GM23338 (cell line): Measurements from ENCODE around the gene SLC39A5. TPM values are rescaled to one million over a fixed set of nuclear protein-coding genes. Genes with fewer than 3 reads are reported as not detected.
A peak's percentile ranks its signal among the peaks of the same experiment; 100 is the strongest.

Experiments
- ATAC-seq: fragments of 200-7000 bp; cut with Tn5 transposase; 3 replicates; pipeline ENCODE4 v1.9.1; 2020
- DNase-seq: peaks from one replicate; pipeline ENCODE4 v3.0.0-alpha.2; 2015; ENCODE audit warnings: low spot score
- H2AFZ ChIP-seq: fragments of 200-600 bp; sonication (generic); 2 replicates; pipeline ENCODE4 v1.8.0; 2016; ENCODE audit warnings: antibody characterized with exemption, mild to moderate bottlenecking, moderate library complexity
- H3F3A ChIP-seq: fragments of 200-600 bp; sonication (generic); replicated peaks from 2 replicates; pipeline ENCODE4 v1.8.0; 2017; ENCODE audit warnings: antibody characterized with exemption, mixed run types, low read depth
- H3K27ac ChIP-seq: fragments of 200-600 bp; sonication (generic); 2 replicates; pipeline ENCODE4 v1.6.1; 2016; ENCODE audit warnings: low read depth
- H3K27me3 ChIP-seq: fragments of 200-600 bp; sonication (generic); 2 replicates; pipeline ENCODE4 v1.8.0; 2016; ENCODE audit warnings: mild to moderate bottlenecking, mixed run types, moderate library complexity; ENCODE audit not compliant: insufficient read depth
- H3K36me3 ChIP-seq: fragments of 200-600 bp; sonication (generic); 2 replicates; pipeline ENCODE4 v1.8.0; 2016; ENCODE audit warnings: mild to moderate bottlenecking; ENCODE audit not compliant: insufficient read depth
- H3K4me1 ChIP-seq: fragments of 200-600 bp; sonication (generic); 2 replicates; pipeline ENCODE4 v1.8.0; 2016; ENCODE audit warnings: mild to moderate bottlenecking, moderate library complexity; ENCODE audit not compliant: insufficient read depth
- H3K4me2 ChIP-seq: fragments of 200-600 bp; sonication (generic); 2 replicates; pipeline ENCODE4 v1.7.1; 2017; ENCODE audit warnings: mixed run types
- H3K4me3 ChIP-seq: fragments of 200-600 bp; sonication (generic); 2 replicates; pipeline ENCODE4 v1.6.1; 2016; ENCODE audit warnings: mixed run types
- H3K79me2 ChIP-seq: fragments of 200-600 bp; sonication (generic); replicated peaks from 2 replicates; pipeline ENCODE4 v1.8.0; 2017; ENCODE audit warnings: mild to moderate bottlenecking; ENCODE audit not compliant: insufficient read depth
- H3K9me2 ChIP-seq: fragments of 200-600 bp; sonication (generic); 2 replicates; pipeline ENCODE4 v1.8.0; 2017; ENCODE audit not compliant: insufficient read depth
- H4K20me1 ChIP-seq: fragments of 200-600 bp; sonication (generic); replicated peaks from 2 replicates; pipeline ENCODE4 v1.8.0; 2017; ENCODE audit warnings: mild to moderate bottlenecking; ENCODE audit not compliant: insufficient read depth
- H3K27ac Mint-ChIP-seq: 2 replicates; pipeline ENCODE4 v1.8.0; 2020; ENCODE audit warnings: inconsistent platforms, mild to moderate bottlenecking, moderate library complexity, mixed read lengths
- H3K27me3 Mint-ChIP-seq: 3 replicates; pipeline ENCODE4 v1.8.0; 2022; ENCODE audit warnings: low read depth, mild to moderate bottlenecking, moderate library complexity, mixed read lengths, inconsistent platforms; ENCODE audit not compliant: insufficient read depth, poor library complexity
- H3K36me3 Mint-ChIP-seq: 3 replicates; pipeline ENCODE4 v1.8.0; 2021; ENCODE audit warnings: low read depth, mild to moderate bottlenecking, inconsistent platforms, moderate library complexity, mixed read lengths
- H3K4me1 Mint-ChIP-seq: 3 replicates; pipeline ENCODE4 v1.8.0; 2020; ENCODE audit warnings: mild to moderate bottlenecking, inconsistent platforms, mixed read lengths
- H3K4me3 Mint-ChIP-seq: 3 replicates; pipeline ENCODE4 v1.8.0; 2021; ENCODE audit warnings: moderate library complexity, mild to moderate bottlenecking, inconsistent platforms, mixed read lengths
- H3K9me3 Mint-ChIP-seq: 3 replicates; pipeline ENCODE4 v1.8.0; 2020; ENCODE audit warnings: moderate library complexity, mild to moderate bottlenecking, inconsistent platforms, mixed read lengths
- CREB1 ChIP-seq: fragments of 250-450 bp; sonication (Bioruptor Pico); IDR thresholded peaks from 2 replicates; pipeline ENCODE4 v1.5.0; 2020; ENCODE audit warnings: low read depth, mild to moderate bottlenecking, moderate library complexity
- ETS1 ChIP-seq: IDR thresholded peaks from 2 replicates; pipeline ENCODE4 v1.6.1; 2016; ENCODE audit warnings: antibody characterized with exemption
- EZH2 ChIP-seq: fragments of 200-600 bp; sonication (generic); IDR thresholded peaks from one replicate; pipeline ENCODE4 v1.8.0; 2017; ENCODE audit warnings: antibody characterized with exemption, mild to moderate bottlenecking, low read depth; ENCODE audit not compliant: unreplicated experiment
- EZH2phosphoT487 ChIP-seq: fragments of 200-600 bp; sonication (generic); IDR thresholded peaks from one replicate; pipeline ENCODE4 v1.8.1; 2018; ENCODE audit warnings: antibody characterized with exemption; ENCODE audit not compliant: unreplicated experiment
- JUNB ChIP-seq: IDR thresholded peaks from one replicate; pipeline ENCODE4 v1.6.1; 2016; ENCODE audit warnings: antibody characterized with exemption; ENCODE audit not compliant: unreplicated experiment
- NANOG ChIP-seq: IDR thresholded peaks from 2 replicates; pipeline ENCODE4 v1.6.1; 2016; ENCODE audit warnings: antibody characterized with exemption, borderline replicate concordance
- POLR2AphosphoS5 ChIP-seq: IDR thresholded peaks from 2 replicates; pipeline ENCODE4 v1.6.1; 2016; ENCODE audit warnings: antibody characterized with exemption, low read depth
- polyA plus RNA-seq: library from polyadenylated mRNA; unstranded; fragments of >200 nt; fragmentation: Nextera tagmentation; extraction: Ambion mirVana; gene quantifications from 2 replicates; pipeline ENCODE4 v1.2.1, GENCODE V29; 2016
- total RNA-seq: library from RNA; depleted of rRNA; stranded (reverse); fragments of >200 nt; shearing (Covaris generic); gene quantifications from 2 replicates; pipeline ENCODE4 v1.2.3, GENCODE V29; 2014

The SLC39A5 gene
- total and polyA plus RNA-seq, 2 experiments from 2014 or later: 0.29 to 0.59 TPM

GRCh38 chr12:56220611-56221231 lies 9.1 kb upstream of the SLC39A5 start:
- Mint-ChIP-seq H3K27me3 (peaks cover 5% of the 10 kb centered on the region), H3K27ac (peak overlapping the region; percentile 99), H3K9me3 (peaks cover 3% of the 10 kb centered on the region; the same call in 1 of the 3 replicates), H3K4me3 (peak overlapping the region; percentile 93), H3K36me3 (peaks cover 29% of the 10 kb centered on the region), H3K4me1 (peaks cover 34% of the 10 kb centered on the region)
- Histone ChIP-seq H3K4me1 (peaks cover 30% of the 10 kb centered on the region), H3K79me2 (peaks cover 48% of the 10 kb centered on the region), H3K4me3 (peak overlapping the region; percentile 74), H2AFZ (no peak overlapping the region), H3K27ac (peak overlapping the region; percentile 98), H3K36me3 (peaks cover 11% of the 10 kb centered on the region), H3K4me2 (peak overlapping the region; percentile 90), H3K9me2 (no peaks in the 10 kb centered on the region), H4K20me1 (peaks cover 8% of the 10 kb centered on the region), H3K27me3 (no peaks in the 10 kb centered on the region), H3F3A (peaks cover 20% of the 10 kb centered on the region; the same call in 1 of the 2 replicates)
- TF ChIP-seq NANOG (no peak), POLR2AphosphoS5 (0 out of 2 replicates have a peak, but pooled peaks have one; percentile 21)
- ATAC-seq: no peak
- DNase-seq: peak; percentile 52

- peak overlapping the region; percentile 90 for H3K4me2 ChIP-seq
These were observed 8.6 kb upstream of the SLC39A5 start for GRCh38 chr12:56221232-56221756.

DNA sequence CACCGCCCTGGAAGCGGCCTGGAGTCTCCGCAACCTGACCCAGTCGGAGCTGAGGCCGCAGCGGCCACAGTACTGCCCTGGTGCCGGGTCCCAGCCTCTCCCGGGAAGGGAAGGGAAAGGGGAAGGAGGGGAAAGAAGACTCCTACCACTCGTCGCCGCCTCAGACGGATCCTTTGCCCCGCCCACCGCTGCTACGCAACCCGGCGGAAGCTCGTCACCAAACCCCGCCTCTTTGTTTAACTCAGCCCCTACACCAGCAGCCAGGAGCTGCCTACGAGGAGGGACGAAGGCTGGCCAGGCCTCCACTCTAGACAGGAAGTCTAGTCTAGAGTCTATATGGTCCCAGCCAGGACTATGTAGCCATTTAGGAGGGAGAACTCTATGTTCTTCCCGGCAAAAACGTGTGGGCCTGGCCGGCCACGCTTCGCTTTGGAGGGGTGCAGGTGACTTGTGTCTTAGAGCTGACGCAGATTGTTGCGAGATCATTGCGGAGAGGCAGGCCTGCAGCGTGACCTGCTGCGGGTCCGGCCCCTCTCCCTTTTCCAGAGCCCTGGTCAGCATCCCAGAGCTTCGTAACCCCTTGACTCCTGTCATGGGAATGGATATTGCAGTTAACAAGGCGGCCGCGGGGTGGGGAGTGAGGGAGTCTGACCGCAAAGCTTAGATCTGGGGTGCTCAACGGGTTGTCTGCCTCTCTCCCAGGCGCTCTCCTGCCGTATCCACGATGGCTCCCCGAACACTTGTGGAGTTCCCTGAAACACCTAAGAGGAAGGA lies 7.9 kb upstream of the SLC39A5 start, which contains the start of gene RNF41:
TSS of gene RNF41 (minus strand) at position 166 of the 774 bp plus-strand sequence. CDS start 7,875 bp downstream, outside the sequence.
- Mint-ChIP-seq H3K4me3 (peak within 1 kb of the TSS; percentile 93), H3K9me3 (peaks cover 3% of the 10 kb centered on the region; the same call in 1 of the 3 replicates), H3K27me3 (peaks cover 5% of the 10 kb centered on the region), H3K4me1 (peaks cover 34% of the 10 kb centered on the region), H3K27ac (peak within 1 kb of the TSS; percentile 99), H3K36me3 (peaks cover 23% of the 10 kb centered on the region)
- peaks cover 30% of the 10 kb centered on the region for H3K4me1 ChIP-seq
- peaks cover 6% of the 10 kb centered on the region for H4K20me1 ChIP-seq
- TF ChIP-seq POLR2AphosphoS5 (peak; percentile 93), JUNB (no peak), ETS1 (peak; percentile 74; the same call in 1 of the 2 replicates), CREB1 (CRISPR knock-in tag) (peak; percentile 87), EZH2 (no peak)
- peaks cover 38% of the 10 kb centered on the region for H3K79me2 ChIP-seq
- H3K9me2 ChIP-seq: no peaks in the 10 kb centered on the region
- H3K4me3 ChIP-seq: peak within 1 kb of the TSS; percentile 74
- H3F3A ChIP-seq: peaks cover 20% of the 10 kb centered on the region; the same call in 1 of the 2 replicates
- H3K4me2 ChIP-seq: peak within 1 kb of the TSS; percentile 90
- no peaks in the 10 kb centered on the region for H3K27me3 ChIP-seq
- H3K27ac ChIP-seq: peak within 1 kb of the TSS; percentile 98
- DNase-seq (peak; percentile 99), ATAC-seq (peak; percentile 74)
- H2AFZ ChIP-seq: peak within 1 kb of the TSS; percentile 23; the same call in 1 of the 2 replicates
- H3K36me3 ChIP-seq: 0 out of 2 replicates have a peak, but pooled peaks cover 2% of the 10 kb centered on the region

More at GRCh38 chr12:56221232-56221756, 8.6 kb upstream of the SLC39A5 start:
- Histone ChIP-seq H2AFZ (no peak overlapping the region), H4K20me1 (peaks cover 6% of the 10 kb centered on the region), H3K27ac (peak overlapping the region; percentile 98), H3K4me1 (peaks cover 30% of the 10 kb centered on the region), H3F3A (peaks cover 20% of the 10 kb centered on the region; the same call in 1 of the 2 replicates), H3K9me2 (no peaks in the 10 kb centered on the region), H3K27me3 (no peaks in the 10 kb centered on the region), H3K36me3 (peaks cover 7% of the 10 kb centered on the region), H3K4me3 (peak overlapping the region; percentile 74), H3K79me2 (peaks cover 45% of the 10 kb centered on the region)
- peak overlapping the region; percentile 99 for H3K27ac Mint-ChIP-seq
- H3K27me3 Mint-ChIP-seq: peaks cover 5% of the 10 kb centered on the region
- H3K4me3 Mint-ChIP-seq: peak overlapping the region; percentile 93
- DNase-seq (peak; percentile 81), ATAC-seq (peak; percentile 13)
- peaks cover 3% of the 10 kb centered on the region; the same call in 1 of the 3 replicates for H3K9me3 Mint-ChIP-seq
- H3K4me1 Mint-ChIP-seq: peaks cover 34% of the 10 kb centered on the region
- H3K36me3 Mint-ChIP-seq: peaks cover 28% of the 10 kb centered on the region
- TF ChIP-seq EZH2 (no peak), NANOG (no peak), EZH2phosphoT487 (no peak), CREB1 (CRISPR knock-in tag) (no peak)
